GM04503 (cell line): ENCODE measurements around the gene SHC2.
"Not testable (repeated sequence)": the region's sequence is repeated elsewhere in the genome, so short reads cannot be mapped to it uniquely, and the experiment has no call there.

Experiments used
- DNase-seq: peaks from one replicate; pipeline ENCODE4 v3.0.0-alpha.2; 2012; ENCODE audit warnings: low read depth

Gene SHC2

DNA sequence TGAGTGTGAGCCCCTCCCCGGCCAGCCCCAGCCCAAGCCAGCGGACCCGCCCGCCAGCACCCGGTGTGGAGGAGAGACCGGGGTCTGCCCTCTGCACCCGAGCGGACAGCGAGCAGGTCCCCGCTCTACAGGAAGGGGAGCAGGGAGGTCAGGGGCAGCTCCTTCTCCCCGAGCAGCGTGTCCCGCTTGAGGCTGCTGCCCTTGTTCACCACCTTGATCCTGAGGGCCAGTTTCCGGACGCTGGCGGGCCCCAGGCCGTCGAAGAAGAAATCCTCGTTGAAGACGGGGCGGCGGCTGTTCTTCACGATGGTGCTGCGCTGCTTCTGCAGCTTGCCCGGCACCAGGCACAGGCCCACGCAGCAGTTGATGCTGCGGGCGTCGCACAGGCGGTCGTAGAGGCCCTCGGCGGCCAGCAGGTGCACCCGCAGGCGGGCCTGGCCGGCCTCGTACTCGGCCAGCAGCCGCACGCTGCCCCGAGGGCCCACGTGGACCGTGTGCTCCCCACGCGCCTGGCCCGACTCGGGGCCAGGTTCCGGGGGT, 53.8 kb downstream of the SHC2 start:
- DNase-seq, result no peak

DNA sequence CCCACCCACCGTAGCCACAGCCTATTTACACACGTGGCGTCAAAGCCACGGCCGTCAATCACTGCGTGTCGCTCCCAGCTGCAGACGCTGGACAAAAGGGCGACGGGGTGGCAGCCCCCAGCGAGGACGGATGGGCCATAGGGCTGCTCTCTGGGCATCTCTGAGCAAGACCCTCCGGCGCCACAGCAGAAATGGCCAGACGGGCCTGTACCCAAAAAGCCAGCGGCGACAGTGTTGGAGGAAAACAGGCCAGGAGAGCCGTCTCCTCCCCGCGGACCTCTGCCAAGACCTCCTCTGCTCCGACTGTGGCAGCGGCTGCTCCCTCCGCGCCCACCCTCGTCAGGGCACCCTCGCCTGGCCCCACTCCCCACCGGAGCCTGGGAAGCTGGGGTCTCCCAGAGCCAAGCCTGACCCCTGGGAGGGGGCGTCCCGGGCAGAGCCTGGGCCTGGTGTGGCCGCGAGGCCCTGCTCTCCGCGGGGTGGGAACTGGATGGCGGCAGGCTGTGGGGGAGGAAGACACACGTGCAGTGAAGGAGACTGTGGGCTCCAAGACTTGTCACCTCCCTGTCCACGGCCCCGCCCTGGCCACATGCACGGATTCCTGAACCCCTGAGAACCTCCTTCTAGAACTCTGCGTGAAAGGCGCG, 54.6 kb downstream of the SHC2 start:
- no peak for DNase-seq

DNA sequence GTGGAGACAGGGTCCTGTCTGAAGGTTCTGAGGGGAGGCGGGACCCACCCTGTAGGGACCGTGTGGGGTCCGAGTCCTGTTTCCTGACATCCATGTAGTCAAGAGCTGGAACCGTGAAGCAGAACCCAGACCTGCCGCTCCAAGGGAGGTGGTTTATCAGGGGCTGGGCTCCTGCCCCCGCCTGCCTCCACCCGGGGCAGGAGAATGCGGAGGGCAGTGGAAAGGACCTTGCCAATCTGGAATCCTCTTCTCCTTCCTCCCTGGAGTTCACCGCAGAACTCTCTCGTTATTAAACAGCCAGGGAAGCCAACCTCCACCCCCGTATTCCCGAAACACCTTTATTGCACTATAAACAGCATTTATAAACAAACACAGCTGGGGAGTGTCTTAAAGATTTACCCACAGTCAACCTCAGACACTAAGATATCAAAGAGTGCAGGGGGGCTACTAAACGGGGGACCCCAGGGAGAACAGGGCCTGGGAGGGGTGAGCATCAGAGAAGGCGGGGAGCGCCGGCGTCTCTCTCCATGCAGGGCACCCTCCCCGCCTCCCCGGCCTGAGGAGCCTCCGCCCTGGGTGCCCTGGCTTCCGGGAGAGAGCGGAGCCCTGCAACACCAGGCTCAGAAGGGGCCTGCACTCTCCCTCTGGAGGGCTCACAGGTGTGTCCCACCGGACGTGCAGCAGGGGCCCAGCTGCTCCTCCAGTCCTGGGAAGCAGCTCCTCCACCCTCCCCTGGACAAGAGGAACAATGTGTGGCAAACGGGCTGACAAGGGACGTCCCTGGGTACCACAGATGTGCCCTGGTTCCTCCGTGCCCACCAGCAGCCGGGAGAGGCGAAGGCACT, 55.5 kb downstream of the SHC2 start:
- DNase-seq, result no peak

DNA sequence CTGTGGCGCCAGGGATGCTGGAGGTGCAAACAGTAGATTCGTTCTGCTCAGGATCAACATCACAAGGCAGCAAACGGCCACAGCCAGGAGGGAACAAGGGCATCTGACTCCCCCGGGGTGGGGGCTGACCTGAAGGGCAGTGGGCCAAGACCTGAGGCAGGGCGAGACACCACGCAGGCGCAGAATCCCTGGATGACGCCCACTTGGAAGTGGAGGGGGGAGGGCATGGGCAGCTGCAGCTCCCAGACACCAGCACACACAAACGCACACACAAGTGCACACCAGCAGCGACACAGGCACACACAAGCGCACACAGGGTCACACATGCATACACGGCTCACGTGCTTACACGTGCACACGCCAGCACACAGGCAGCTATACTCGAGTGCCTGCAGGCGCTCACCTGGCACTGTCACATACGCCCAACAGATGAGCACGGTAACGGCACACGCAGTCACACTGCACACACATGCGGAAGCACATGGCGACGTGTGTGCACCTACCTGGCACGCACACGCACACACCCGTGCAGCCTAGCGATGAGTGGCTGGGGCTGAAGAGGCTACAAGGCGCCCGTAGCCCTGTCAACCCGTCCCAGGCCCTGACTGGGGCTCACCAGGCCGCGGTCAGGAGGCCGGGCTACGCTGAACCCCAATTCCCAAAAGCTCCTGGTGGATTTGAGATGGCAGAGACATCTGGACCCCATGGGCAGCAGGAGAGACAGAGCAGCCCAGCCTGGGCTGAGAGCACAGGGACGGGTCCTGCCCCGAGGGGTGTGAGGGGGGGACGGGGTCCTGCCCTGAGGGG, 57.4 kb downstream of the SHC2 start:
- DNase-seq, result no peak

DNA sequence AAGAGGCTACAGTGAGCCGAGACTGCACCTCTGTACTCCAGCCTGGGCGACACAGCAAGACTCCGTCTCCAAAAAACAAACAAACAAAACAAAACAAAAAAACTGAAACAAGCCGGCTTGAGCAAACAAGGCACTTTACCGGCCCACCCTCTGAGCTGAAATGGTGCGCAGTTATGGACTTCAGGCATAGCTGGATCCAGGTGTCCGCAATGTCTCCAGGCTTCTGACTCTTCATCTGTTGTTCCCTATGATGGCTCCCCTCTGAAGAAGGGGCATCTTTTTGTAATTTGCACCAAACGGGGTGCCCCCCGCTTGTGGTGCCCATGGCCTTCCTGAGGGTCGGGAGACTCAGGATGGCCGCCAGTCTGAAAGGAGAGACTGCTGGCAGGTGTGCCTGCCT, 58.0 kb downstream of the SHC2 start:
- no peak for DNase-seq

DNA sequence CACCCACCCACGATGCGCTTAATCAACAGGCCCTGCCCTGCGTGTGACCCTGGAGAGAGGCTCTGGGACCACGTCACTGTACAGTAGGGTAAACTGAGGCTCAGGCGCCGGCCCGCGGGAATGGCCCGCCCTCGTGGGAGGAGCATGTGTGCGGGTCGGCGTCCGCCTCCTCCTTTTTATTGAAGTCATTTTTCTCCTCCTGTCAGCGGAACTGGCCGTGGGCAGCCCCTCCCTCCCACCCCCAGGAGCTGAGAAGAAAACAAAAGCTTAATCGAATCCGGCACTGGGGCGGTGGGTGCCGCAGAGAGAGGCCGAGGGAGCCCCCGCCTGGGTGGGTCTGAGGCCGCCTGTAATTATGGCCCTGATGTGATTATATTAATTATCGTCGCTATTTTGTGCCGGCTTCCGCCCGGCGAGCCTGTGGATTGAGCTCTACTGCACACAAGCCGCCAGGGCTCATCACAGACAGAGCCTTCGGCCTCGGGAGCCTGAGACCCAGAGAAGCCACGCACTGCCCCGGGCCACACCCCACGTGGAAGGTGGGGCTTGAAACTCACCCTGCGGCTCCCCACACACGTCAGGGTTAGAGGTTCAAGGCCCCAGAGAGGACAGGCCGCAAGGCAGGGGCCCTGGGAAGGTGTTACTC, 58.8 kb downstream of the SHC2 start:
- no peak for DNase-seq

DNA sequence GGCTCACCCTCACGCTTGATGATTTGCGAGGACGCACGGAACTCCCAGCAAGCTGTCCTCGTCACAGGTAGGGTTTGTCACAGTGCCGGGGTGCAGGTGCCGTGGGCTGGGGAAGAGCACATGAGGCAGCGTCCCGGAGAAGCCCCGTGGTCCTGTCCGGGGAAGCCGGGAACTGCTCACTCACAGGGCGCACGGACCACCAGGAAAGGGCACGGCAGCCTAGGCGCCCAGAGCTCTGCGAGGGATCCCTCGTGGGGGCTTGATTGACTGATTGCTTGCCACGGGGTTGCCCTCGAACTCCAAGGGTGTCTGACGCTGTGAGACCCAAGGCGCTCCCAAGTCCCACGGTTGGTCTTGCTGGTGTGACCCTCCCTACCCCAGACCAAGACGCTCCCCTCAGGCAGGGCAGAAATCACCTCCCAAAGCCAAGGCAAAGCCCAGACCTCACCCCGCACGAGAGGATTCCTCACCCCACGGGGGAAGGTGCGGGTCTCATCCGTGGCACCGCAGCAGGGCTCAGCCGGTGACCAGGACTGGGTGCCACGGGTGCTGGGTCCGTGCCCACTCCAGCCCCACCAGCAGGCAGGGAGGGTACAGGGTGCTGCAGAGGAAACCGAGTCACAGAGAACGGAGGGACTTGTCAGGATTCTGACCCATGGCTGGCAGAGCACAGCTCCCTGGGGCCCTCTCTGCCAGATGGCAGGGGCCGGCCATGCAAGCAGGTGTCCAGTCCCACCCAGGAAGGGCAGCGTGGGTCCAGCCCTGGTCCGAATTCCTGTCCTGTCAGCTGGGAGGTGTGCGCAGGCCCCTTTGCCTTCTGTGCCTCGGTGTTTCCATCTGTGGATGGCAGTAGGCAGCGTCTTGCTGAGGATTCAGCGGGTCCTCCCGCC, 59.6 kb downstream of the SHC2 start:
- no peak for DNase-seq

DNA sequence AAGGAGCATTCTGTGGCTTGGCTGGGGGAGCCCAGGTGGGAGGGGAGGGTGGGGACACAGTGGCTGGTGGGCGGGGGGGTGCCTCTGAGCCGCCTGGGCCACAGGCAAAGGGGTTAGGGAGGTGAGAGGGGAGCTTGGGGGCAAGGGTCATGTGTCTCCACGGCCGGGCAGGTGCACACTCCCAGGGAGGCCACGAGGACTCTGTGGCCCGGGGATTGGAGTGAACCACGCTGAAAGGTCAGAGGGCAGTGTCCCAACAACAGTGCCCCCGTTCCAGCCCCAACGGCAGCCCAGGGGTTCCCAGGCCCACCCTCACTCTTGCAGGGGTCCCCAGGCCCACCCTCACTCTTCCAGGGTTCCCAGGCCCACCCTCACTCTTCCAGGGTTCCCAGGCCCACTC, 61.5 kb downstream of the SHC2 start:
- no peak for DNase-seq

DNA sequence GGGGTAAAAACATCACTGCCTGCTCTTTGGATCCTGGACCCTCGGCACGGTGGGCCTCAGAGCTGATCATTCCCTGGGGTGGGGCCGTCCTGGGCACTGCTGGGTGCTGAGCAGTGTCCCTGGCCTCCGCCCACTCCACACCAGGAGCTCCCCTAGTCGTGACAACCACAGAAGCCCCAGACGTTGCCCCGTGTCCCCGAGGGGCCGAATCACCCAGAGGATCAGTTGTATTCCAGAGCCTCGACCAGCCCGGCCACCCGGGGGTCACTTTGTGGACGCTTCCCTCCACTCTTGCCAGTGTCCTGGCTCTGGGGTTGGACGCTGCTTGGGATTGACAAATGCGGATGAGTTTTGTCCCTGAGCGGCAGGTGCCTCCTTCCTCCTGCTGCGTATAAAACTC, 62.1 kb downstream of the SHC2 start:
- DNase-seq, result no peak

DNA sequence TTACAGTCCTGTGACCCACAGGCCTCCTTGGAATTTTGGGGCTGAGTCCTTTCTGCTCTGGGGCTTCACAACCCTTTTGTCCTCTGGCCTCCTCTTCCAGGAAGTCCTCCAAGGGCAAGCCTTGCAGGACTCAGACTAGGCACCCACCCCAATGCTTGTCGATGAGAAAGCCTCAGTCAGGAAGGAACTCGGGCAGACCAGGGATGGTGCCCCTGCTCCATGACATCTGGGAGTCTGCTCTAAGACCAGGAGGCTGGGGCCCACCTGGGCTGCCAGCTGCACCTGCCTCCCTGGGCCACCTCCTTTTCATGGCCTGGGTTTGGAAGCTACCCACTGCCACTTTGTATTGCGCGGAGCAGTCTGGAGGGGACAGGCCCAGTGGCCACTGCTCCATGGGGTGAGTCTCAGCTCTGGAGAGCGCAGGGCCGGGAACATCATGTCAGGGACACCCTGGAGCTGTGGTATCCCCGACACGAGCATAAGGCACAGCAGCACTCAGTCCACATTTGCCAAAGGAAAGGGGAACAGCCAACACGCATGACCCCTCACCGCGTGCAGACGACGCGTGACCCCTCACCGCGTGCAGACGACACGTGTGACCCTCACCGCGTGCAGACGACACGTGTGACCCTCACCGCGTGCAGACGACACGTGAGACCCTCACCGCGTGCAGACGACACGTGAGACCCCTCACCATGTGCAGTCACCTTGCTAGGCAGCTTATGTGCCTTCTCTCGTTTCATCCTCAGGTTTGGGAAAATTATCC, 62.7 kb downstream of the SHC2 start:
- no peak for DNase-seq

DNA sequence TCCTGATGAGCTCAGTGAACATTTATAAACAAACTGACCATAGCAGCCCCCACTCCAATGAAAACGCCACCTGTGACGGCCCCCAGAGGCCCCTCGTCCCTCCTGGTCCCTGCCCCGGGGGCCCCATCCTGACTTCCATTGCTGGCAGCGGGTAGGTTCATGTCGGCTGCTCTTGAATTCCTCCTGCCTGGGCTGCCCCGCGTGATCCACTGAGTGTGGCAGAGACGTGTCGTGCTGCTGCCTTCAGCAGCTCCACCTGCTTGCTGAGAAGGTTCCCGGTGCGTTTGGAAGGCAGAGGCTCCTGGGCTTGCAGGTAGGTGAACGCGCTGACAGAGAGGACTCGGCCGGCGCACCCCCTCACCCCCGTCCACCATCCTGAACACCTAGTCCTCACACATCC, 63.5 kb downstream of the SHC2 start:
- DNase-seq, result no peak

DNA sequence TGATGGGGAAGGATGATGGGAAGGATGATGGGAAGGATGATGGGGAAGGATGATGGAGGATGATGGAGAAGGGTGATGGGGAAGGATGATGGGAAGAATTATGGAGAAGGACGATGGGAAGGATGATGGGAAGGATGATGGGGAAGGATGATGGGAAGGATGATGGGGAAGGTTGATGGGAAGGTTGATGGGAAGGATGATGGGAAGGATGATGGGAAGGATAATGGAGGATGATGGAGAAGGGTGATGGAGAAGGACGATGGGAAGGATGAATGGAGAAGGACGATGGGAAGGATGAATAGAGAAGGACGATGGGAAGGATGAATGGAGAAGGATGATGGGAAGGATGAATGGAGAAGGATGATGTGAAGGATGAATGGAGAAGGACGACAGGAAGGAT, 65.4 kb downstream of the SHC2 start:
- DNase-seq, result no peak

DNA sequence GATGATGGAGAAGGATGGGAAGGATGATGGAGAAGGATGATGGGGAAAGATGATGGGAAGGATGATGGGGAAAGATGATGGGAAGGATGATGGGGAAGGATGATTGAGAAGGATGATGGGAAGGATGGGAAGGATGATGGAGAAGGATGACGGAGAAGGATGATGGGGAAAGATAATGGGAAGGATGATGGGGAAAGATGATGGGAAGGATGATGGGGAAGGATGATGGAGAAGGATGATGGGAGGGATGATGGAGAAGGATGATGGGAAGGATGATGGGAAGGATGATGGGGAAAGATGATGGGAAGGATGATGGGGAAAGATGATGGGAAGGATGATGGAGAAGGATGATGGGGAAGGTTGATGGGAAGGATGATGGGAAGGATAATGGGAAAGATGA, 66.0 kb downstream of the SHC2 start:
- DNase-seq, result not testable (repeated sequence)

DNA sequence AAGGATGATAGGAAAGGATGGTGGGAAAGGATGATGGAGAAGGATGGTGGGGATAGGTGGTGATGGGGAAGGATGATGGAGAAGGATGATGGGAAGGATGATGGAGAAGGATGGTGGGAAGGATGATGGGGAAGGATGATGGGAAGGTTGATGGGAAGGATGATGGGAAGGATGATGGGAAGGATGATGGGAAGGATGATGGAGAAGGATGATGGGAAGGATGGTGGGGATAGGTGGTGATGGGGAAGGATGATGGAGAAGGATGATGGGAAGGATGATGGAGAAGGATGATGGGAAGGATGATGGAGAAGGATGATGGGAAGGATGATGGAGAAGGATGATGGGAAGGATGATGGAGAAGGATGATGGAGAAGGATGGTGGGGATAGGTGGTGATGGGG, 67.3 kb downstream of the SHC2 start:
- DNase-seq, result not testable (repeated sequence)

DNA sequence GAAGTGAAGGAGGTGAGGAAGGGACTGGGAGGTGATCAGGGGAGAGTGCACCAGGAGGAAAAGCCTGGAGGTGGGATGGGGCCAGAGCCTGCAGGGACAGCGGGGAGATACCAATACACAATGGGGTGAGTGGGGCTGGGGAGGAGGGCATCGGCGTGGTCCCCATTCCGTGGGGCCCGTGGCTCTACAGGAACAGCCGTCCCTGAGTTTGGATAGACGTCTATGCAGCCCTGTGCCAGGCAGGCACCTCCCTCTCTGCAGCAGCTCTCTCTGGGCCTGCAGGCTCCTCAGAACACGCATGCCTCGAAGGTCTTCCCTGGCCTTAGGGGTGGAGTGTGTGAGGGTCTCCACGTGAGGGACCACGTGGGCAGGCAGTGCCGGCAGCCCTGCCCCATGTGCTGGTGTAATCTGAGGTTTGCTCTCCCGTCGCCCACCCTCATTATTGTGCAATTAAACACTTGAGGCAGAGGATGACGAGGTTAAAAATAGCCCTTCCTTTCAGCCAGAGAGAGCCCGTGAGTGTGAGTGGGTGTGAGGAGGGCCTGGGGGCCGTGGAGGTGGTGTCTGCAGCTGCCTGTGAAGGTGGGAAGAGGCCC, 68.4 kb downstream of the SHC2 start:
- DNase-seq, result no peak

DNA sequence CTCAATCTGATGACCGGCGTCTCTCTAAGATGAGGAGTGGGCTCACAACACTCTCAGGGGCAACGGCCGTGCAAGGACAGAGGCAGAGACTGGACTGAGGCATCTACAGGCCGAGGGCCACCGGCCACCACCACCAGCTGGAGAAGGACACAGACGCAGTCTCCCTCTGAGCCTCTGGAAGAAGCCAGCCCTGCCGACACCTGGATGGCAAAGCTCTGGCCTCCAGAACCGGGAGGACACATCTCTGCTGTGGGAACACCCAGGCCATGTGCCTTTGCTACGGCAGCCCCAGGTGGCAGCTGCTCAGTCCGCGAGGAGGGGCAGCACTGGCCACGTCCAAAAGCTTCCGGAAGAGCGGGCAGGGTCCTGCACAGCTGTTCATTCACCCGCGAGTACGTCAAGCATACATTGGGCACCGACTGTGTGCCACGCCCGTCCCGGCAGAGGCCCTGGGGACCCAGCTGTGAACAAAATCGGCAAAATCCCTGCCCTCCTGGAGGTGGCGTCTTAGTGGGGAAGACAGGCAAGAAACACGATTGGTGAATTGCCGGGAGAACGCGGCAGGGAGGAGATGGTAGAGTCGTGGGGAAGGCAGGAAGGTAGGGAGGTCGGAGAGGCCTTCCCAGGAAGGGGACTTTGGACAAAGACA, 69.0 kb downstream of the SHC2 start:
- no peak for DNase-seq

DNA sequence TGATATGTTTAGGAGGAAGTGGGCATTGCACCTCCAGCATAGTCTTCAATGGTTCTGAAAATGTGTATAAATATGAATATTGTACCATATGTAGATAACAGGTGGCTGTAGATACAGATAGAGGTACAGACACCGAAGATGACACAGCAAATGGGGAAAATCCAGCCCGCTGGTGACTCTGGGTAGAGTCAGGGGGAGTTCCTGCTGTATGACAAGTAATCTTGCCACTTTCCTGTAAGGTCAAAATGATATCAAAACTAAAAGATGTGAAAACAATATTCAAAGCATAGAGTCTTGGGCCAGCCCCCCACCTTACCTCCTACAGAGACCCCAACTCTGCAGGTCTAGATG, 69.7 kb downstream of the SHC2 start:
- no peak for DNase-seq

DNA sequence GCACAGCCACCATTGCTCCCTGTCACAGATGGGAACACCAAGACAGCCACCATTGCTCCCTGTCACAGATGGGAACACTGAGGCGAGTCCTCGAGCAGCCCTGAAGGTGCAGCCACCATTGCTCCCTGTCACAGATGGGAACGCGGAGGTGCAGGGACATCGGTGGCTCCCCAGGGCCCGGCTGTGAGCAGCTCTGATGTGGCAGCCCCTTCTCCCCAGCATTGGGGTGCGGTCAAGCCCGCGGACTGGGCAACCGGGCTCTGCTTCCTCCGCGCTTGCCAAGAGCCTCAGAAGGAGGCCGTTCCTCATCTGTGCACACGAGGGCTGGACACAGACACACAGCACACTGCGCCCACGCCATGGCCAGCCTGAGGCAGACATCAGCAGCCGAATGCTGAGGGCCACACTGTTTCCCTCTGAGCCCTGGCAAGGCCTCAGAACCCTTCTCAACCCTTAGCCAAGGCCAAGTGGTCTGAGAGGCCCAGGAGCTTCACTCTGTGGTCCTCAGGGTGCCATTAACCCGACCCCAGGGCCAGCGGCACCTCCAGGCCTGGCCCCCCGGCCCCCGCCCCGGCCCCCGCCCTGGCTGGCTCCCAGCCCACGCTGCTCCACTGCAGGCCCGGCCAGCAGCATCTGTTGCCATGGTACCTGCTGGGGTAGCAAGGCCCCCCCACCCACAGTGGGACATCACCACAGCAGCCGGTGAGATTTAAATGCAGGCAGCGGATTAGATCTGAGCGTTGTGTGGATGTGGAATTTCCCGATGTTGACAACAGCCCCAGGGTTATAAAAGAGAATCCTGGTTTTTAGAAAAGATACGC, 70.2 kb downstream of the SHC2 start:
- DNase-seq, result no peak

DNA sequence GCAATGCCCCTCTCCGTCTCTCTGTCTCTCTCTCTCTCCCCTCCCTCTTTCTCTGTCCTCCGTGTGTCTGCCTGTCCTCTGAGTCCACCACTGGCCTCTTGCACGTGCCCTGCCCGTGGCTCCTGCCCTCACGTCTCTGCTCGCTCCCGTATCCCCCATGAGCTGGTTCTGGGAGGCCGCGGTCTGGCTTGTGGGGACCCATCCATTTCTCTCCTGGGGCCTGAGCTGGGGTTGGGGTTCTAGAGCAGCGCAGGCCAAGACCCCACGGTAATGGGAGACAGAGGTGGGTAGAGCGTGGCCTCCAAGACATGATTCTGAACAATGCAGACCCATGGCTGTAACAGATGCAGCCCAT, 70.9 kb downstream of the SHC2 start:
- DNase-seq, result no peak
